K562 (cell line): ENCODE data around the gene EVC. TPM values are rescaled to one million over a fixed set of nuclear protein-coding genes. Genes with fewer than 3 reads are reported as not detected.

Experiments used
- ATAC-seq: fragments of 200-7000 bp; cut with Tn5 transposase; 3 replicates; pipeline ENCODE4 v1.9.1; 2020; ENCODE audit warnings: moderate library complexity
- BruUV-seq: library from RNA; stranded (reverse); fragments of 400-500 nt; replicated peaks from 2 replicates; lab custom pipeline; 2021; lab: Mats Ljungman, UMichigan
- CTCF ChIA-PET: fragments of 300-600 bp; formaldehyde crosslinking; extraction: SDS; loops from one replicate; lab custom pipeline; 2021; ENCODE audit warnings: low intra/inter-chr PET ratio; lab: Yijun Ruan, JAX
- POLR2A ChIA-PET: fragments of 300-600, 350-650 bp; sonication (Branson Sonifier 250); formaldehyde crosslinking; extraction: SDS; loops from one replicate; lab custom pipeline; 2021; ENCODE audit warnings: antibody characterized with exemption, inconsistent platforms; lab: Yijun Ruan, JAX
- DNase-seq, 4 experiments: peaks; one replicate each; pipeline versions ENCODE4 v3.0.0 to v3.0.0-alpha.2; 2011 to 2018; ENCODE audit warnings: low spot score in 3 of 4, mixed read lengths in 3 of 4; ENCODE audit errors: extremely low read depth in 1 of 4
- FAIRE-seq: peaks from 2 replicates; lab custom pipeline; 2011; peaks lifted over from hg19 to GRCh38; lab: Jason Lieb, UNC
- H2AFZ ChIP-seq: 2 replicates; pipeline ENCODE4 v1.6.0; 2011; ENCODE audit warnings: low read depth, low read length, control low read depth, inconsistent platforms
- H3K27ac ChIP-seq: fragments of 200-600 bp; 3 replicates; pipeline ENCODE4 v1.8.0; 2011; ENCODE audit warnings: low read depth, mild to moderate bottlenecking, control low read depth, inconsistent platforms, low read length, moderate library complexity, mixed read lengths; ENCODE audit errors: extremely low read depth
- H3K27me3 ChIP-seq, 2 experiments: fragments of 300-600 bp in 1 of 2; 2 replicates in 1 of 2; 3 replicates in 1 of 2; pipeline versions ENCODE4 v1.6.0 to v1.8.0; 2011; ENCODE audit warnings: inconsistent platforms in 2 of 2, low read length in 2 of 2, mild to moderate bottlenecking in 1 of 2, mixed read lengths in 1 of 2, moderate library complexity in 1 of 2; ENCODE audit not compliant: control insufficient read depth in 2 of 2, insufficient read depth in 2 of 2
- H3K36me3 ChIP-seq: fragments of 300-600 bp; 3 replicates; pipeline ENCODE4 v1.8.0; 2011; ENCODE audit warnings: mild to moderate bottlenecking, low read length, inconsistent platforms; ENCODE audit not compliant: control insufficient read depth, insufficient read depth
- H3K4me1 ChIP-seq, 2 experiments: fragments of 200-600 bp in 1 of 2; replicated peaks in 1 of 2; 2 replicates in 1 of 2; 3 replicates in 1 of 2; pipeline versions ENCODE4 v1.5.1 to v1.8.0; 2011; ENCODE audit warnings: inconsistent platforms in 2 of 2, low read length in 2 of 2, mild to moderate bottlenecking in 1 of 2, mixed read lengths in 1 of 2, moderate library complexity in 1 of 2; ENCODE audit not compliant: control insufficient read depth in 2 of 2, insufficient read depth in 2 of 2
- H3K4me2 ChIP-seq: 2 replicates; pipeline ENCODE4 v1.6.1; 2011; ENCODE audit warnings: low read length, control low read depth, inconsistent platforms, mixed read lengths; ENCODE audit not compliant: insufficient read depth
- H3K4me3 ChIP-seq: fragments of 200-600 bp; sonication (generic), shearing (Covaris generic); 2 replicates; pipeline ENCODE4 v1.5.1; 2016; ENCODE audit warnings: control low read depth, inconsistent platforms
- H3K79me2 ChIP-seq: fragments of 200-600 bp; 3 replicates; pipeline ENCODE4 v1.8.0; 2011; ENCODE audit warnings: low read length, inconsistent platforms; ENCODE audit not compliant: control insufficient read depth, insufficient read depth
- H3K9ac ChIP-seq, 2 experiments: 2 replicates each; pipeline versions ENCODE4 v1.6.0 to v1.6.1; 2011; ENCODE audit warnings: low read depth in 2 of 2, low read length in 2 of 2, control low read depth in 1 of 2, inconsistent platforms in 1 of 2, mild to moderate bottlenecking in 1 of 2, mixed read lengths in 1 of 2; ENCODE audit not compliant: insufficient read depth in 1 of 2
- H3K9me1 ChIP-seq: one replicate; pipeline ENCODE4 v1.6.0; 2011; ENCODE audit warnings: inconsistent platforms, mild to moderate bottlenecking, low read length, moderate library complexity; ENCODE audit not compliant: control insufficient read depth, insufficient read depth
- H3K9me3 ChIP-seq: replicated peaks from 2 replicates; pipeline ENCODE4 v1.5.1; 2011; ENCODE audit warnings: low read depth, low read length, inconsistent platforms; ENCODE audit not compliant: control insufficient read depth, insufficient read depth
- H4K20me1 ChIP-seq: replicated peaks from 2 replicates; pipeline ENCODE4 v1.6.1; 2011; ENCODE audit warnings: low read length, inconsistent platforms, mixed read lengths; ENCODE audit not compliant: control insufficient read depth, insufficient read depth
- CHCHD3 ChIP-seq: fragments of 250-450 bp; sonication (Bioruptor Pico); IDR thresholded peaks from 2 replicates; pipeline ENCODE4 v2.1.2; 2022; ENCODE audit warnings: mild to moderate bottlenecking
- WGBS: fragments of 100-300 bp; shearing (Covaris generic); methylation state at CpG from one replicate; pipeline ENCODE4 v1.1.6; 2016; ENCODE audit warnings: low coverage, mixed read lengths; ENCODE audit not compliant: insufficient coverage; ENCODE audit errors: missing lambda C conversion rate; 5-methylcytosine and 5-hydroxymethylcytosine counted together
- in situ Hi-C: fragments of 300-500 bp; cut with MboI; formaldehyde crosslinking; loops from 4 replicates; pipeline ENCODE4 v1.15.0; 2018; ENCODE audit warnings: inconsistent platforms, mixed read lengths
- intact Hi-C: fragments of 100-400 bp; cut with micrococcal nuclease; formaldehyde crosslinking; loops from 2 replicates; pipeline ENCODE4 v1.14.2; 2022
- polyA plus RNA-seq, 8 experiments: library from polyadenylated mRNA; depleted of rRNA in 4 of 8; stranded (reverse) in 5 of 8; unstranded in 3 of 8; fragments of >200 nt; fragmentation: Nextera tagmentation in 2 of 8; fragmentation: Illumina TruSeq in 1 of 8; extraction: Ambion mirVana in 2 of 8; extraction: Trizol in 1 of 8; gene quantifications; 2 replicates each; pipeline versions ENCODE4 v1.2.1 to v1.2.3, GENCODE V29; 2011 to 2014; ENCODE audit warnings: inconsistent platforms in 1 of 8, missing spikeins in 1 of 8
- total RNA-seq, 7 experiments: library from RNA; depleted of rRNA in 6 of 7; stranded (reverse); fragments of >200 nt in 6 of 7; fragmentation: Illumina TruSeq in 2 of 7; extraction: Trizol in 2 of 7; gene quantifications; 2 replicates each; pipeline versions ENCODE4 v1.2.1 to v1.2.3, GENCODE V29; 2011 to 2021; ENCODE audit warnings: low replicate concordance in 1 of 7
- TF ChIP-seq, protein P1 (sequence below): IDR thresholded peaks from 2 replicates; pipeline ENCODE4 v1.6.1; 2016; ENCODE audit warnings: missing genetic modification characterization, missing compliant biosample characterization

The EVC gene
- total and polyA plus RNA-seq, 9 of the 15 experiments (the other 6 are each of a cell fraction or from before 2014, with no cell fraction given), result 0.03 to 3.2 (median 1.1) TPM

DNA sequence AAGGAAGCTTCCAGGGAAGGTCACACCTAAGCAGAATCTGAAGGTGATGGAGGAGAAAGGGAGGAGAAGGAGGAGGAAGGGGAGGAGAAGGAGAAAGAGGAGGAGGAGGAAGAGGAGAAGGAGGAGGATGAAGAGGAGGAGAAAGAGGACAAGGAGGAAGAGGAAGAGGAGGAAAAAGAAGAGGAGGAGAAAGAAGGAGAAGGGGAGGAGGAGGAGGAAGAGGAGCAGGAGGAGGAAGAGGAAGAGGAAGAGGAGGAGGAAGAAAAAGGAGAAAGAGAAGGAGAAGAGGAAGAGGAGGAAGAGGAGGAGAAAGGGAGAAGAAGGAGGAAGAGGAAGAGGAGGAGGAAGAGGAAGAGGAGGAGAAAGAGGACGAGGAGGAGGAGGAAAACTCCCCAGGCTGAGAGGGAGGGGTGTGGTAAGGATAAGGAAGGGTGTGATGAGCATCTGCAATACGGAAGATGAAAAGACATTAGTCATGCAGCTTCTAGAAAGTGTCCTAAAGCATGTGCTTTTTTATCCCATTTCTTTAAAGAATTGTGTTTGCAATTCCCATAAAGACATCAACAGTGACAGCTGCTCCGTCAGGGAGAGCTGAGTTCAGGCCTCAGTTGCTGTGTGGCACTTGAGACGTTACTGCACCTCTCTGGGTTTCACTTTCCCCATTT, 140.8 kb downstream of the EVC start:
- ATAC-seq (no peak), DNase-seq (no peak), FAIRE-seq (no peak)
- intact Hi-C loops, result no loop called here
- no peak overlapping the region for H2AFZ ChIP-seq
- no peak overlapping the region for H3K4me2 ChIP-seq
- ChIA-PET CTCF (no interaction called here), POLR2A (no interaction called here)
- H3K36me3 ChIP-seq, result no peaks in the 10 kb centered on the region
- no peaks in the 10 kb centered on the region; the same call in 1 of the 2 replicates for H4K20me1 ChIP-seq
- in situ Hi-C loops, result no loop called here
- TF ChIP-seq CHCHD3 (CRISPR knock-in tag), result no peak
- TF ChIP-seq, protein P1, sequence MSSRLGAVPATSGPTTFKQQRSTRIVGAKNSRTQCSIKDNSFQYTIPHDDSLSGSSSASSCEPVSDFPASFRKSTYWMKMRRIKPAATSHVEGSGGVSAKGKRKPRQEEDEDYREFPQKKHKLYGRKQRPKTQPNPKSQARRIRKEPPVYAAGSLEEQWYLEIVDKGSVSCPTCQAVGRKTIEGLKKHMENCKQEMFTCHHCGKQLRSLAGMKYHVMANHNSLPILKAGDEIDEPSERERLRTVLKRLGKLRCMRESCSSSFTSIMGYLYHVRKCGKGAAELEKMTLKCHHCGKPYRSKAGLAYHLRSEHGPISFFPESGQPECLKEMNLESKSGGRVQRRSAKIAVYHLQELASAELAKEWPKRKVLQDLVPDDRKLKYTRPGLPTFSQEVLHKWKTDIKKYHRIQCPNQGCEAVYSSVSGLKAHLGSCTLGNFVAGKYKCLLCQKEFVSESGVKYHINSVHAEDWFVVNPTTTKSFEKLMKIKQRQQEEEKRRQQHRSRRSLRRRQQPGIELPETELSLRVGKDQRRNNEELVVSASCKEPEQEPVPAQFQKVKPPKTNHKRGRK (tag), result peak; percentile 79
- no peaks in the 10 kb centered on the region for H3K79me2 ChIP-seq
- H3K9ac ChIP-seq, result no peak overlapping the region
- H3K27me3 ChIP-seq, result peaks cover 0 to 4% of the 10 kb centered on the region in 2 experiments; a peak in 1 of 5 replicates
- no peaks in the 10 kb centered on the region for H3K9me1 ChIP-seq
- BruUV-seq, result no TSS peak
- no peaks in the 10 kb centered on the region for H3K9me3 ChIP-seq
- 0% methylated on average over 4 of the region's 4 CpGs for WGBS
- no peak overlapping the region for H3K27ac ChIP-seq
- no peak overlapping the region for H3K4me3 ChIP-seq
- no peaks in the 10 kb centered on the region for H3K4me1 ChIP-seq
